Adrenal gland (tissue), 12 donors: Measurements from ENCODE around the gene ARMC9. TPM values are rescaled to one million over a fixed set of nuclear protein-coding genes. Genes with fewer than 3 reads are reported as not detected.
A peak's percentile ranks its signal among the peaks of the same experiment; 100 is the strongest.

Source experiments
- DNase-seq, 7 donors: peaks; one replicate each; pipeline ENCODE4 v3.0.0-alpha.2; 2019 to 2020
- H3K27ac ChIP-seq, 5 donors: fragments of 200-600 bp; sonication (generic) in 4 of 5; 1 replicate in 3 of 5; 2 replicates in 2 of 5; pipeline versions ENCODE4 v1.5.1 to v1.8.0; 2016 to 2020; ENCODE audit warnings: mild to moderate bottlenecking in 1 of 5
- H3K27me3 ChIP-seq: fragments of 200-600 bp; 2 replicates; pipeline ENCODE4 v1.8.0; 2021
- H3K36me3 ChIP-seq, 2 donors: fragments of 200-600 bp; replicated peaks in 1 of 2; 1 replicate in 1 of 2; 2 replicates in 1 of 2; pipeline versions ENCODE4 v1.5.1 to v1.8.0; 2018 to 2022
- H3K4me1 ChIP-seq, 2 donors: fragments of 200-600 bp; replicated peaks in 1 of 2; 1 replicate in 1 of 2; 2 replicates in 1 of 2; pipeline versions ENCODE4 v1.5.1 to v1.8.0; 2018 to 2021
- H3K4me3 ChIP-seq, 4 donors: fragments of 200-600 bp; sonication (generic) in 3 of 4; one replicate each; pipeline ENCODE4 v1.5.1; 2016 to 2018
- H3K9me3 ChIP-seq, 3 donors: fragments of 200-600 bp; sonication (generic) in 1 of 3; replicated peaks in 1 of 3; 1 replicate in 2 of 3; 2 replicates in 1 of 3; pipeline versions ENCODE4 v1.5.1 to v1.8.0; 2016 to 2021
- POLR2A ChIP-seq, 2 donors: fragments of 450-650 bp; IDR thresholded peaks; one replicate each; pipeline ENCODE4 v1.6.1; 2017; ENCODE audit warnings: antibody characterized with exemption in 2 of 2, mild to moderate bottlenecking in 2 of 2, moderate library complexity in 1 of 2
- WGBS, 4 donors: extraction: QIAGEN DNeasy Blood & Tissue Kit in 2 of 4; methylation state at CpG; one replicate each; pipeline versions ENCODE4 v1.1.5 to v1.1.7; 2013 to 2017; 5-methylcytosine and 5-hydroxymethylcytosine counted together
- intact Hi-C, 2 donors: fragments of 100-400 bp; cut with DNase I; formaldehyde crosslinking; loops; one replicate each; pipeline versions ENCODE4 v1.14.1 to v1.15.0; 2022 to 2023
- polyA plus RNA-seq, 3 donors: library from polyadenylated mRNA; stranded (reverse); fragments of 200-250 nt in 2 of 3; fragments of 350-450 nt in 1 of 3; fragmentation: Illumina TruSeq in 1 of 3; extraction: RNeasy Lipid Tissue Mini Kit (QIAGEN cat#74804) in 1 of 3; gene quantifications; one replicate each; pipeline ENCODE4 v1.2.3, GENCODE V29; 2013 to 2014
- total RNA-seq, 9 donors: library from RNA; depleted of rRNA in 4 of 9; stranded (reverse); fragments of >200 nt in 4 of 9; fragments of 120-200 nt in 1 of 9; fragmentation: NEBNext Ultra II Directional in 1 of 9; extraction: Animal tissue kit (Norgen Biotek cat#: 25700) in 1 of 9; gene quantifications; one replicate each; pipeline versions ENCODE4 v1.1.0 to v1.2.4, GENCODE V29; 2013 to 2023
- TF ChIP-seq, protein P1 (sequence below), 6 experiments: fragments of 450-650 bp in 4 of 6; fragments of 200-600 bp in 2 of 6; sonication (generic) in 1 of 6; IDR thresholded peaks; 1 replicate in 5 of 6; 2 replicates in 1 of 6; pipeline versions ENCODE4 v1.5.1 to v1.8.0; 2016 to 2021; ENCODE audit warnings: antibody characterized with exemption in 6 of 6, mild to moderate bottlenecking in 2 of 6, moderate library complexity in 1 of 6
- donor health status: healthy with polysubstance abuse.
- donor health status: Bipolar disorder and iron deficiency.
- donor health status: DM: yes; HTN: yes; CAD: no.
- donor health status: DM: no; HTN: no; CAD: no.
- donor health status: DM: no; HTN: no; CAD: no.
- donor health status: DM: yes; HTN: yes; CAD: no.

Gene ARMC9
- total and polyA plus RNA-seq, 12 donors = 22.0 to 109 (median 54.2) TPM

- peaks cover 0 to 9% (median 0%) of the 10 kb centered on the region in 3 donors for H3K9me3 ChIP-seq
Observed at GRCh38 chr2:231388725-231389346, 190.4 kb downstream of the ARMC9 start.

GRCh38 chr2:231390667-231391066, 192.2 kb downstream of the ARMC9 start:
- DNase-seq = no peak
- TF ChIP-seq, protein P1, sequence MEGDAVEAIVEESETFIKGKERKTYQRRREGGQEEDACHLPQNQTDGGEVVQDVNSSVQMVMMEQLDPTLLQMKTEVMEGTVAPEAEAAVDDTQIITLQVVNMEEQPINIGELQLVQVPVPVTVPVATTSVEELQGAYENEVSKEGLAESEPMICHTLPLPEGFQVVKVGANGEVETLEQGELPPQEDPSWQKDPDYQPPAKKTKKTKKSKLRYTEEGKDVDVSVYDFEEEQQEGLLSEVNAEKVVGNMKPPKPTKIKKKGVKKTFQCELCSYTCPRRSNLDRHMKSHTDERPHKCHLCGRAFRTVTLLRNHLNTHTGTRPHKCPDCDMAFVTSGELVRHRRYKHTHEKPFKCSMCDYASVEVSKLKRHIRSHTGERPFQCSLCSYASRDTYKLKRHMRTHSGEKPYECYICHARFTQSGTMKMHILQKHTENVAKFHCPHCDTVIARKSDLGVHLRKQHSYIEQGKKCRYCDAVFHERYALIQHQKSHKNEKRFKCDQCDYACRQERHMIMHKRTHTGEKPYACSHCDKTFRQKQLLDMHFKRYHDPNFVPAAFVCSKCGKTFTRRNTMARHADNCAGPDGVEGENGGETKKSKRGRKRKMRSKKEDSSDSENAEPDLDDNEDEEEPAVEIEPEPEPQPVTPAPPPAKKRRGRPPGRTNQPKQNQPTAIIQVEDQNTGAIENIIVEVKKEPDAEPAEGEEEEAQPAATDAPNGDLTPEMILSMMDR (IDR thresholded peaks at IDR 0.05) = no peak
- no peak for TF ChIP-seq POLR2A (IDR thresholded peaks at IDR 0.05)
- Histone ChIP-seq H3K27ac (no peak overlapping the region), H3K27me3 (no peaks in the 10 kb centered on the region), H3K4me3 (no peak overlapping the region), H3K9me3 (no peaks in the 10 kb centered on the region), H3K4me1 (peaks cover 15 to 17% of the 10 kb centered on the region in 2 donors), H3K36me3 (no peaks in the 10 kb centered on the region)
- 77 to 88% (median 80%) methylated on average over 8 of the region's 8 CpGs for WGBS, 4 donors
- intact Hi-C loops = loop anchor here in 1 of 2 donors (10.0 kb wide), 1 partner anchor 96 kb away; no protein-coding TSS in a partner anchor

More at GRCh38 chr2:231388725-231389346, 190.4 kb downstream of the ARMC9 start:
- WGBS, 4 donors = 89 to 93% (median 91%) methylated on average over 10 to 15 of the region's 15 CpGs
- Histone ChIP-seq H3K4me3 (no peak overlapping the region), H3K27ac (peak overlapping the region in 1 of 5 donors; percentile 31), H3K36me3 (no peaks in the 10 kb centered on the region), H3K27me3 (no peaks in the 10 kb centered on the region), H3K4me1 (peaks cover 10 to 17% of the 10 kb centered on the region in 2 donors)
- DNase-seq = no peak
- intact Hi-C loops = no loop called here
- TF ChIP-seq POLR2A (IDR thresholded peaks at IDR 0.05) = no peak
- TF ChIP-seq, protein P1 (IDR thresholded peaks at IDR 0.05) = no peak

GRCh38 chr2:231391981-231392380, 193.6 kb downstream of the ARMC9 start:
- Histone ChIP-seq H3K4me1 (peaks cover 15 to 17% of the 10 kb centered on the region in 2 donors), H3K27ac (no peak overlapping the region), H3K9me3 (no peaks in the 10 kb centered on the region), H3K4me3 (no peak overlapping the region), H3K27me3 (no peaks in the 10 kb centered on the region), H3K36me3 (no peaks in the 10 kb centered on the region)
- WGBS, 4 donors = 69 to 100% (median 72%) methylated on average over 2 to 7 of the region's 7 CpGs
- TF ChIP-seq, protein P1 (IDR thresholded peaks at IDR 0.05) = no peak
- TF ChIP-seq POLR2A (IDR thresholded peaks at IDR 0.05) = no peak
- intact Hi-C loops = loop anchor here in 1 of 2 donors (10.0 kb wide), 1 partner anchor 97 kb away; no protein-coding TSS in a partner anchor
- no peak for DNase-seq

GRCh38 chr2:231392431-231393148, 194.2 kb downstream of the ARMC9 start:
- no peak for TF ChIP-seq POLR2A (IDR thresholded peaks at IDR 0.05)
- TF ChIP-seq, protein P1 (IDR thresholded peaks at IDR 0.05) = no peak
- Histone ChIP-seq H3K9me3 (no peaks in the 10 kb centered on the region), H3K4me3 (no peak overlapping the region), H3K4me1 (peaks cover 15 to 17% of the 10 kb centered on the region in 2 donors), H3K27me3 (no peaks in the 10 kb centered on the region), H3K27ac (peak overlapping the region in 3 of 5 donors; percentile 2 to 56 (median 40)), H3K36me3 (no peaks in the 10 kb centered on the region)
- intact Hi-C loops = loop anchor here in 1 of 2 donors (10.0 kb wide), 1 partner anchor 98 kb away; no protein-coding TSS in a partner anchor
- 91 to 92% (median 91%) methylated on average over 14 of the region's 14 CpGs for WGBS, 4 donors
- no peak for DNase-seq
